HepG2 (cell line): ENCODE measurements around the gene TYRP1. TPM values are rescaled to one million over a fixed set of nuclear protein-coding genes. Genes with fewer than 3 reads are reported as not detected.

Experiments
- ATAC-seq: fragments of 200-7000 bp; cut with Tn5 transposase; 3 replicates; pipeline ENCODE4 v1.9.1; 2020; ENCODE audit warnings: mild to moderate bottlenecking, moderate library complexity
- BruUV-seq: library from RNA; stranded (reverse); fragments of 400-500 nt; replicated peaks from 2 replicates; lab custom pipeline; 2021; lab: Mats Ljungman, UMichigan
- CTCF ChIA-PET: fragments of 300-600 bp; formaldehyde crosslinking; extraction: SDS; loops from one replicate; lab custom pipeline; 2021; ENCODE audit warnings: low total read pairs, inconsistent platforms, low intra/inter-chr PET ratio; lab: Yijun Ruan, JAX
- POLR2A ChIA-PET: fragments of 350-600 bp; sonication (Branson Sonifier 250); formaldehyde crosslinking; loops from one replicate; lab custom pipeline; 2020; ENCODE audit warnings: antibody characterized with exemption, inconsistent platforms; lab: Yijun Ruan, JAX
- DNase-seq: peaks from one replicate; pipeline ENCODE4 v3.0.0-alpha.2; 2015; ENCODE audit warnings: low spot score
- FAIRE-seq: peaks from 3 replicates; lab custom pipeline; 2011; peaks lifted over from hg19 to GRCh38; lab: Jason Lieb, UNC
- H2AFZ ChIP-seq: one replicate; pipeline ENCODE4 v1.6.1; 2011; ENCODE audit warnings: low read length, inconsistent platforms
- H3K27ac ChIP-seq: fragments of 300-600 bp; 3 replicates; pipeline ENCODE4 v1.8.0; 2011; ENCODE audit warnings: mixed run types, mild to moderate bottlenecking, mixed read lengths, low read length, inconsistent platforms; ENCODE audit not compliant: insufficient read depth; ENCODE audit errors: extremely low read length
- H3K27me3 ChIP-seq, 2 experiments: fragments of 200-600 bp in 1 of 2; 2 replicates in 1 of 2; 3 replicates in 1 of 2; pipeline versions ENCODE4 v1.6.0 to v1.8.0; 2011; ENCODE audit warnings: low read length in 2 of 2, mild to moderate bottlenecking in 2 of 2, moderate library complexity in 2 of 2, inconsistent platforms in 1 of 2; ENCODE audit not compliant: insufficient read depth in 2 of 2, control insufficient read depth in 1 of 2
- H3K36me3 ChIP-seq, 2 experiments: fragments of 200-600 bp in 1 of 2; replicated peaks in 1 of 2; 2 replicates in 1 of 2; 3 replicates in 1 of 2; pipeline versions ENCODE4 v1.5.1 to v1.8.0; 2011; ENCODE audit warnings: low read length in 2 of 2, inconsistent platforms in 1 of 2; ENCODE audit not compliant: insufficient read depth in 2 of 2, control insufficient read depth in 1 of 2
- H3K4me1 ChIP-seq: 2 replicates; pipeline ENCODE4 v1.5.1; 2012; ENCODE audit warnings: low read length, inconsistent platforms; ENCODE audit not compliant: insufficient read depth
- H3K4me2 ChIP-seq: 2 replicates; pipeline ENCODE4 v1.6.0; 2011; ENCODE audit warnings: low read depth, low read length, inconsistent platforms
- H3K4me3 ChIP-seq, 3 experiments: fragments of 200-600 bp in 1 of 3; sonication (generic), shearing (Covaris generic) in 1 of 3; replicated peaks in 1 of 3; 2 replicates each; pipeline ENCODE4 v1.5.1; 2011 to 2016; ENCODE audit warnings: low read length in 3 of 3, inconsistent platforms in 2 of 3, low read depth in 2 of 3, mild to moderate bottlenecking in 2 of 3, control low read depth in 1 of 3, mixed read lengths in 1 of 3; ENCODE audit not compliant: insufficient read depth in 1 of 3
- H3K79me2 ChIP-seq: one replicate; pipeline ENCODE4 v1.6.1; 2011; ENCODE audit warnings: low read length, inconsistent platforms; ENCODE audit not compliant: insufficient read depth
- H3K9ac ChIP-seq: 2 replicates; pipeline ENCODE4 v1.6.0; 2011; ENCODE audit warnings: mild to moderate bottlenecking, low read depth, low read length, inconsistent platforms; ENCODE audit not compliant: insufficient read depth
- H3K9me3 ChIP-seq: 2 replicates; pipeline ENCODE4 v1.5.1; 2012; ENCODE audit warnings: mild to moderate bottlenecking, low read length
- H4K20me1 ChIP-seq: 2 replicates; pipeline ENCODE4 v1.6.0; 2011; ENCODE audit warnings: inconsistent platforms, mild to moderate bottlenecking, low read length, moderate library complexity; ENCODE audit not compliant: insufficient read depth
- GLI4 ChIP-seq: sonication (generic); formaldehyde crosslinking; IDR thresholded peaks from 2 replicates; pipeline ENCODE4 v1.5.1; 2020; ENCODE audit warnings: missing genetic modification reagents, mild to moderate bottlenecking, moderate library complexity, borderline replicate concordance
- HNRNPH1 ChIP-seq: fragments of 200-400 bp; formaldehyde crosslinking; optimal IDR thresholded peaks from 2 replicates; pipeline ENCODE3; 2017; ENCODE audit warnings: mild to moderate bottlenecking, low read depth, low read length
- MAFF ChIP-seq: IDR thresholded peaks from 2 replicates; pipeline ENCODE4 v1.6.1; 2011; ENCODE audit warnings: low read depth, low read length, improper control_type of control experiment
- MAFK ChIP-seq, 2 experiments: IDR thresholded peaks in 1 of 2; conservative IDR thresholded peaks in 1 of 2; 2 replicates each; pipeline ENCODE4 v1.6.1; 2011; ENCODE audit warnings: improper control_type of control experiment in 2 of 2, low read length in 2 of 2
- MED8 ChIP-seq: sonication (generic); formaldehyde crosslinking; IDR thresholded peaks from 2 replicates; pipeline ENCODE4 v1.8.1; 2023; ENCODE audit warnings: mild to moderate bottlenecking, missing genetic modification reagents; ENCODE audit not compliant: insufficient replicate concordance
- NKX3-1 ChIP-seq: sonication (generic); formaldehyde crosslinking; IDR thresholded peaks from 2 replicates; pipeline ENCODE4 v1.5.0; 2020; ENCODE audit warnings: missing genetic modification reagents
- RAD51 ChIP-seq: fragments of 450-650 bp; IDR thresholded peaks from 2 replicates; pipeline ENCODE4 v1.6.1; 2016; ENCODE audit warnings: borderline replicate concordance
- SNRNP70 ChIP-seq: fragments of 200-400 bp; formaldehyde crosslinking; IDR thresholded peaks from 2 replicates; pipeline ENCODE4 v1.6.1; 2017; ENCODE audit warnings: mild to moderate bottlenecking, low read depth, low read length, moderate library complexity
- SRSF9 ChIP-seq: fragments of 200-400 bp; formaldehyde crosslinking; IDR thresholded peaks from 2 replicates; pipeline ENCODE4 v1.6.1; 2018; ENCODE audit warnings: borderline replicate concordance, mild to moderate bottlenecking, low read depth, low read length; ENCODE audit not compliant: insufficient read depth, poor library complexity, severe bottlenecking
- ZNF121 ChIP-seq: sonication (generic); formaldehyde crosslinking; IDR thresholded peaks from 2 replicates; pipeline ENCODE4 v1.5.0; 2020; ENCODE audit warnings: mild to moderate bottlenecking, missing genetic modification reagents
- ZNF607 ChIP-seq: sonication (generic); formaldehyde crosslinking; IDR thresholded peaks from 2 replicates; pipeline ENCODE4 v1.5.1; 2020; ENCODE audit warnings: missing genetic modification reagents, mild to moderate bottlenecking, borderline replicate concordance
- ZNF629 ChIP-seq: sonication (generic); formaldehyde crosslinking; conservative IDR thresholded peaks from 2 replicates; pipeline ENCODE4 v1.5.0; 2020; ENCODE audit warnings: missing genetic modification reagents
- WGBS: methylation state at CpG from one replicate; pipeline ENCODE4 v1.1.6; 2017; ENCODE audit warnings: low lambda C conversion rate; 5-methylcytosine and 5-hydroxymethylcytosine counted together
- in situ Hi-C: cut with HindIII; loops from 2 replicates; pipeline ENCODE4 v1.10.0; 2017; ENCODE audit warnings: low pct_unique_long_range_greater_than_20kb; ENCODE audit not compliant: extremely low pct_ligation_motif_present
- intact Hi-C: fragments of 100-400 bp; cut with micrococcal nuclease; formaldehyde crosslinking; loops from one replicate; pipeline ENCODE4 v1.10.0; 2022; ENCODE audit not compliant: unreplicated experiment
- polyA plus RNA-seq, 8 experiments: library from polyadenylated mRNA; depleted of rRNA in 3 of 8; stranded (reverse) in 7 of 8; unstranded in 1 of 8; fragments of >200 nt; fragmentation: Illumina TruSeq in 4 of 8; extraction: Trizol in 4 of 8; gene quantifications; 2 replicates each; pipeline versions ENCODE4 v1.2.1 to v1.2.3, GENCODE V29; 2011 to 2016; ENCODE audit warnings: low read depth in 4 of 8, missing spikeins in 1 of 8, mixed read lengths in 1 of 8; ENCODE audit not compliant: insufficient read depth in 1 of 8
- total RNA-seq, 5 experiments: library from RNA; depleted of rRNA; stranded (reverse); fragments of >200 nt; fragmentation: Illumina TruSeq; extraction: Trizol; gene quantifications; 2 replicates each; pipeline ENCODE4 v1.2.3, GENCODE V29; 2016; ENCODE audit warnings: low read depth in 1 of 5

The TYRP1 gene
- total and polyA plus RNA-seq, 2 of the 13 experiments (the other 11 are each of a cell fraction or from before 2014, with no cell fraction given), result 0.04 TPM; not detected in 1

GRCh38 chr9:12684974-12685373 lies 8.2 kb upstream of the TYRP1 start:
- Histone ChIP-seq H4K20me1 (no peaks in the 10 kb centered on the region), H3K36me3 (no peaks in the 10 kb centered on the region), H3K4me2 (no peak overlapping the region), H3K4me3 (no peak overlapping the region), H3K9ac (no peak overlapping the region), H3K79me2 (no peaks in the 10 kb centered on the region), H3K4me1 (no peaks in the 10 kb centered on the region), H3K27ac (no peak overlapping the region), H3K9me3 (no peaks in the 10 kb centered on the region), H3K27me3 (no peaks in the 10 kb centered on the region), H2AFZ (no peak overlapping the region)
- 0% methylated on average over 1 of the region's 1 CpG for WGBS
- POLR2A ChIA-PET, result no interaction called here
- intact Hi-C loops, result no loop called here
- ATAC-seq (no peak), FAIRE-seq (no peak), DNase-seq (no peak)
- BruUV-seq, result no TSS peak
- CTCF ChIA-PET, result no interaction called here
- TF ChIP-seq MAFK (conservative IDR thresholded peaks at IDR 0.05 in 1 of 2, IDR thresholded peaks at IDR 0.05 in 1 of 2; ENCODE audit: low read length in 2 of 2) (peak in 1 of 2 experiments; percentile 68; a peak in 3 of 4 replicates), ZNF121 (no peak), MAFF (peak; percentile 32; the same call in 1 of the 2 replicates), SRSF9 (no peak), SNRNP70 (no peak), MED8 (no peak), RAD51 (no peak)
- TF ChIP-seq, all 625 proteins: peak for 2
- in situ Hi-C loops, result no loop called here

- FAIRE-seq, result no peak
- BruUV-seq, result no TSS peak
- H3K4me1 ChIP-seq, result no peaks in the 10 kb centered on the region
- H2AFZ ChIP-seq, result no peak overlapping the region
- no peak overlapping the region for H3K4me3 ChIP-seq
- no peaks in the 10 kb centered on the region for H3K79me2 ChIP-seq
- ChIA-PET POLR2A (no interaction called here), CTCF (no interaction called here)
- intact Hi-C loops (no loop called here), in situ Hi-C loops (no loop called here)
- H3K36me3 ChIP-seq, result no peaks in the 10 kb centered on the region
- no peak overlapping the region for H3K4me2 ChIP-seq
- no peaks in the 10 kb centered on the region for H4K20me1 ChIP-seq
- no peak overlapping the region for H3K27ac ChIP-seq
- no peaks in the 10 kb centered on the region for H3K9me3 ChIP-seq
- no peak for ATAC-seq
- no peak for TF ChIP-seq ZNF629
- TF ChIP-seq ZNF607 (CRISPR knock-in tag), result no peak
- no peak for TF ChIP-seq HNRNPH1
- TF ChIP-seq NKX3-1 (CRISPR knock-in tag), result no peak
- TF ChIP-seq GLI4 (CRISPR knock-in tag), result no peak
- no peak overlapping the region for H3K9ac ChIP-seq
- H3K27me3 ChIP-seq, result no peaks in the 10 kb centered on the region
- DNase-seq, result no peak
- 0% methylated on average over 1 of the region's 1 CpG for whole genome bisulfite sequencing
These were observed 4.0 kb upstream of the TYRP1 start for GRCh38 chr9:12689233-12689632.
